Coronary artery (tissue), 2 donors: ENCODE data around the gene TRAPPC8.
"Not testable (repeated sequence)": the region's sequence is repeated elsewhere in the genome, so short reads cannot be mapped to it uniquely, and the experiment has no call there.

Experiments used
- DNase-seq: peaks from one replicate; pipeline ENCODE4 v3.0.0-alpha.2; 2017; ENCODE audit warnings: low spot score
- H3K27ac ChIP-seq, 2 donors: fragments of 200-600 bp; sonication (generic); one replicate each; pipeline ENCODE4 v1.5.1; 2016 to 2019
- H3K4me3 ChIP-seq: fragments of 200-600 bp; sonication (generic); 2 replicates; pipeline ENCODE4 v1.5.1; 2016; ENCODE audit warnings: mild to moderate bottlenecking, moderate library complexity
- TF ChIP-seq, protein P1 (sequence below): fragments of 200-600 bp; sonication (generic); IDR thresholded peaks from one replicate; pipeline ENCODE4 v1.5.1; 2019; ENCODE audit warnings: antibody characterized with exemption

Gene TRAPPC8

DNA sequence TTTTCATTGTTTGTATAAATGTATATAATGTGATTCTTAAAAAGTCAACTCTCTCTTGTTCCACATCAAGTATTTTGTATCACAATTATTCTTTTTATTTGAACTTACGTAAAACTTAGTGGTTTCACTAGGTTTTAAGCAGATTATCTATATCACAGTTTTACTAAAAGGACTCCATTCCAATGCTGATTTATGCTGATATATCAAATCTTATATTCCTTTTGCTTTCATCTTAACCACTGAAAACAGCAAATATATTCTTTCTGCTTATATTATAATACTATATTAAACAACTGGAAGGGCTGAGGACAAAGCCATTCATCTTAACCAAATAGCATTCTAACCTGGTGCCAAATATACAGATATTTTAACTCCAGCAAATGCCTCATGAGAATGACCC, 24.2 kb downstream of the TRAPPC8 start:
- TF ChIP-seq, protein P1, sequence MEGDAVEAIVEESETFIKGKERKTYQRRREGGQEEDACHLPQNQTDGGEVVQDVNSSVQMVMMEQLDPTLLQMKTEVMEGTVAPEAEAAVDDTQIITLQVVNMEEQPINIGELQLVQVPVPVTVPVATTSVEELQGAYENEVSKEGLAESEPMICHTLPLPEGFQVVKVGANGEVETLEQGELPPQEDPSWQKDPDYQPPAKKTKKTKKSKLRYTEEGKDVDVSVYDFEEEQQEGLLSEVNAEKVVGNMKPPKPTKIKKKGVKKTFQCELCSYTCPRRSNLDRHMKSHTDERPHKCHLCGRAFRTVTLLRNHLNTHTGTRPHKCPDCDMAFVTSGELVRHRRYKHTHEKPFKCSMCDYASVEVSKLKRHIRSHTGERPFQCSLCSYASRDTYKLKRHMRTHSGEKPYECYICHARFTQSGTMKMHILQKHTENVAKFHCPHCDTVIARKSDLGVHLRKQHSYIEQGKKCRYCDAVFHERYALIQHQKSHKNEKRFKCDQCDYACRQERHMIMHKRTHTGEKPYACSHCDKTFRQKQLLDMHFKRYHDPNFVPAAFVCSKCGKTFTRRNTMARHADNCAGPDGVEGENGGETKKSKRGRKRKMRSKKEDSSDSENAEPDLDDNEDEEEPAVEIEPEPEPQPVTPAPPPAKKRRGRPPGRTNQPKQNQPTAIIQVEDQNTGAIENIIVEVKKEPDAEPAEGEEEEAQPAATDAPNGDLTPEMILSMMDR = no peak
- no peak overlapping the region for H3K4me3 ChIP-seq
- no peak overlapping the region for H3K27ac ChIP-seq
- DNase-seq = no peak

DNA sequence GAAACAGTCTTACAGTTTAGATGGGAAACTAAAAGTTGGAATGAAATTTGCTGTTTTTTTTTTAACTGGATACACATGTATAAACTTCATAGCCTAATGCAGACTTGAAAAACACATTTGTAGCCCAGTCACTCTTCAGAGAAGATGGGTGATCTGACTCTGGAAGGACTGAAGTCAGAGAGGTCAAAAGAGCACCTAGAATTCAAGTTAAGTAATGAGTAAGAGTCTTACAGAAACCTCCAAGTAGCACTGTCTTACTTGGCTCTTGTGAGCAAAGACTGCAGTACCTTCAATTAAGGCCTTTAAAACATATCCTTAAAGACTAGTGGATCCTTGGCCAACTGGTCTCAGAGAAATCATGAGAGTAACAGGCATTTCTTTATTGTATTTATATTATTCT, 41.9 kb downstream of the TRAPPC8 start:
- Histone ChIP-seq H3K4me3 (no peak overlapping the region), H3K27ac (no peak overlapping the region)
- no peak for DNase-seq
- TF ChIP-seq, protein P1 = no peak

DNA sequence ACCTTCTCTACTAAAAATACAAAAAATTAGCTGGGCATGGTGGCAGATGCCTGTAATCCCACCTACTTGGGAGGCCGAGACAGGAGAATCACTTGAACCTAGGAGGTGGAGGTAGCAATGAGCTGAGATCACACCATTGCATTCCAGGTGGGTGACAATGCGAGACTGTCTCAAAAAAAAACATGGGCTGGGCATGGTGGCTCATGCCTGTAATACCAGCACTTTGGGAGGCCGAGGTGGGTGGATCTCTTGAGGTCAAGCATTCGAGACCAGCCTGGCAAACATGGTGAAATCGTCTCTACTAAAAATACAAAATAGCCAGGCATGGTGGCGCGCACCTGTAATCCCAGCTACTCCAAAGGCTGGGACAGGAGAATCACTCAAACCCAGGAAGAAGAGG, 43.2 kb downstream of the TRAPPC8 start:
- not testable (repeated sequence) for H3K27ac ChIP-seq, H3K4me3 ChIP-seq, DNase-seq

DNA sequence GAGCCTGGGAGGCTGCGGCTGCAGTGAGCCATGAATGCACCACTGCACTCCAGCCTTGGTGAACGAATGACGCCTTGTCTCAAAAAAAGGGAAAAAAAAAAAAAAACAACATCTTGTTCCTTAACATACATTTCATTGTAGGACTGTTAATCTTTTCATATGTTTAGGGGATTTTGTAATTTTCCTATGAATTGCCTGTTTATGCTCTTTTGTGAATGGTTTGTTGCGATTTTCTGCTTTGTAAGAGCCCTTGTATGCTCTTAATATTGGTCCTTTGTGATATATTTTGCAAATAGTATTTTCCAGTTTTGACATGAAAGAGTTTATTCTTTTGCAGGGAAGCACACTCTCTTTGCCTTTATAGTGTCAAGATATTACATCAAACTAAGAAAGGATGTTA, 50.0 kb downstream of the TRAPPC8 start:
- DNase-seq = no peak
- TF ChIP-seq, protein P1 = no peak
- Histone ChIP-seq H3K27ac (no peak overlapping the region), H3K4me3 (no peak overlapping the region)

DNA sequence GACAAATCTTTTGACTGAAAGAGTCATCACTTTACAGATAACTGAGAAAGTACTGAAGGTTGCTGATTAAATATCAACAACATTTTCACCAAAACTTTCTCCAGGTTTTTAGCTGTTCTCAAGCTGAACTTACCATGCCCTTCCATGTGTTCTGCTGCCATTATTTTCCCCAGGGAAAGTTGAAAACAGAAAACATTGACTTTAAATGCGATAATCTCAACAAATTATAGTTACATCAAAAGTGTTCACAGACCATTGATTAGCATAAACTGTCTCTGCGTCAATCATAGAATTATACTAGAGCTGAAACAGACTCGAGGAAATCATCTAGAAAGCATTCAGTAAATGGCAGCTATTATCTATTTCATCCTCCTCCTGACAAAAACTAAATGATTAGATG, 51.4 kb downstream of the TRAPPC8 start:
- no peak for DNase-seq
- TF ChIP-seq, protein P1 = no peak
- H3K4me3 ChIP-seq = no peak overlapping the region
- no peak overlapping the region for H3K27ac ChIP-seq

DNA sequence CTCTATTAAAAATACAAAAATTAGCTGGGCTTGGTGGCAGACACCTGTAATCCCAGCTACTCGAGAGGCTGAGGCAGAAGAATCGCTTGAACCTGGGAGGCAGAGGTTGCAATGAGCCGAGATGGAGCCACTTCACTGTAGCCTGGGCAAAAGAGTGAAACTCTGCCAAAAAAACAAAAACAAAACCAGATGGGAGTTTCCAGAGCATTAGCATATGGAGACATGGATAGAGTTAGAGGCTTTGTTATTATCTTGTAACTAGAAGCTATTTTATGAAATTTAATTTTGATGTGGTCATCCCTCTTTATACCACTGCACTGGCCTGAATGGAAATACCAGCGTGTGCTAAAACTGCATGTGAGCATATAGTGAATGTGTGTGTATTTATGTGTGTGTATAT, 58.9 kb downstream of the TRAPPC8 start:
- no peak overlapping the region for H3K27ac ChIP-seq
- no peak overlapping the region for H3K4me3 ChIP-seq
- TF ChIP-seq, protein P1 = no peak
- DNase-seq = no peak

DNA sequence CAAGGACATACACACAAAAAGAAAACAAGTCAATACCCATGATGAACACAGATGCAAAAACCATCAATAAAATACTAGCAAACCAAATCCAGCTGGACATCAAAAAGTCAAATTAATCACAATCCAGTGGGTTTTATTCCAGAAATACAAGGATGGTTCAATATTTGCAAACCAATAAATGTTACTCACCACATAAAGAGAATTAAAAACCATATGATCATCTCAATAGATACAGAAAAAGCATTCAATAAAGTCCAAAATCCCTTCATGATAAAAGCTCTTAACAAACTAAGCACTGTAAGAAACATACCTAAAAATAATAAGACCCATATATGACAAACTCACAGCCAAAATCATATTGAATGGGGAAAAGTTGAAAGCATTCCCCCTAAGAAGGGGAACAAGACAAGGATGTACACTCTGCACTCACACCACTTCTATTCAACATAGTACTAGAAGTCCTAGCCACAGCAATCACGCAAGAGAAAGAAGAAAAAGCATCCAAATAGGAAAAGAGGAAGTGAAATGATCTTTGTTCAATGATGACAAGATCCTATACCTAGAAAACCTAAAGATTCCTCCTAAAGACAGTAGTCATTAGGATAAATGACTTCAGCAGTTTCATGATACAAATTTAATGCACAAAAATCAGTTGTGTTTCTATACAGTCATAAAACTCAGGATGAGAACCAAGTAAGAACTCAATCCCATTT, 62.6 kb downstream of the TRAPPC8 start:
- DNase-seq = no peak
- TF ChIP-seq, protein P1 = no peak
- Histone ChIP-seq H3K27ac (no peak overlapping the region), H3K4me3 (no peak overlapping the region)
